Measurements from ENCODE around the gene VWA3B.

VWA3B gene

DNA sequence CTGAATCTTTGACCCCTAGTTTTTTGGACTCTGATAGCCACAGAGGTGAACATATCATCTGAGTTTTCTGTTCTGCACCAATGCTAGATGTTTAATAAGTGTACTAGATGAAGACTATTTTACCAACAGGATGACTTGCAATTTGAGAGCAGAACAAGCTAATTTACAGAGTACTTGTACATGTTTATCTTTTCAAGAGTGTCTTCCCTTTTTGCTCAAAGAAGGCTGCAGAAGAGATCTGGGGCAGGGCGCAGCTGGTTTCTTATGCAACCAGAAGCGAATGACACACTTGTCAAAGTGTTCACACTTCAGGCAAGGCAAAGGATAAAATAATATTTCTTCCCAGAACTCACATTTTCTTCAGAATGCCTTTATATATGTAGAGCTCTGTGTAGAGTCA lies 86.0 kb downstream of the VWA3B start:
- no peak for DNase-seq (ENCODE audit: low read depth)

DNA sequence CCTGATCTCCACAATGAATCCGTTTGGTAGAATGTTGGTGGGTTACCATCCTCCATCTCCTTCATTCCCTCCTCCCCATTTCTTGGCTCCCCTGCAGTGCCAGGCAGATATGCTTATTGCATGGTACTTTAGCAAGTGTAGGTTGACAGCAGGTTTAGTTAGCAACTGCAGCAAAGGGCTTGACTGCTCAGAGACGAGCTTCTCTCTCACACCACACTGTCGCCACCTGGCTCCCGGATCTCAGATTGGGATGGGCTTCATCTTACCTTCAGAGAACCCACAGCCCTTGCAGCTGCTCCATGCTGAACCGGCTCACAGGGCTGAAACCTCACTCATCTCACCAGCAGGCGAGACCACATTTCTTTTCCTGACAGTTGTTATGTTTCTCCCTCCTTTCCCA lies 88.8 kb downstream of the VWA3B start:
- DNase-seq (ENCODE audit: low read depth), result no peak

DNA sequence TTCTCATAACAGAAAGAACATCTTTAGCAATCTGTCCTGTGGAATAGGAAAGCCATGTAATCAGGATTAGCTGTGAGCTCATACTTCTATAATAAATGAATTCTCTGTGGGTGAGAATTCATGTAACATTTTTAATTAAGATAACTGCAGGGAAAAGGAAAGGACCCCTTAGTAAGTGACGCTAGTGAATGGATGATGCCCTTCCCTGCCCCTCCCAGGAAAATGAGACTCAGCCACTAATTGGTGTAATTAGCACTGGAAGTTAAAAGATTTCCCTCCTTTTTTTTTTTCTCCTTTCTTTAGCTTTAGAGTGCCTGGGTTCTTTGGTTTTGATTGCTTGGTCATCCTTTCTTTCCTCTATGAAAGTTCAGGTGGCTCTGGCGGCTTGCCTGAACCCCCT lies 90.3 kb downstream of the VWA3B start:
- DNase-seq (ENCODE audit: low read depth), result no peak

DNA sequence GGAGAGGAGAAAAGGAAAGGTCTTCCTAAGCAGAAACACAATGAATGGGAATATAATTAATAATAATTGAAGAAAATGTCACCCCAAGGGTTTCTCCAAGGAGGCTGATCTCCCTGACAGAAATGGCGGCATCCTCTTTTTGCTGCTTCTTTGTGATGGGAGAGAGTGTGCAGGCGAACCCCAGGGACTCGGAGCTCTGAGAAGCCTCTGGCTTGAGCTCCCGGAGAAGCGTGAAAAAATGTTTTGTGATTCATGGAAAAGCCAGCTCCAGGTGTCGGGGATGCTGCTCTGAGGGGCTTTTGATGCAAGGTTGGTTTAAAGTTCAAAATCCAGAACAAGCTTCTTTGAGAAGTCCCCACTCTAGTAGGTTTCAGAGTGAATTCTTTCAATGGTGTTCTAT lies 91.0 kb downstream of the VWA3B start:
- no peak for DNase-seq (ENCODE audit: low read depth)

DNA sequence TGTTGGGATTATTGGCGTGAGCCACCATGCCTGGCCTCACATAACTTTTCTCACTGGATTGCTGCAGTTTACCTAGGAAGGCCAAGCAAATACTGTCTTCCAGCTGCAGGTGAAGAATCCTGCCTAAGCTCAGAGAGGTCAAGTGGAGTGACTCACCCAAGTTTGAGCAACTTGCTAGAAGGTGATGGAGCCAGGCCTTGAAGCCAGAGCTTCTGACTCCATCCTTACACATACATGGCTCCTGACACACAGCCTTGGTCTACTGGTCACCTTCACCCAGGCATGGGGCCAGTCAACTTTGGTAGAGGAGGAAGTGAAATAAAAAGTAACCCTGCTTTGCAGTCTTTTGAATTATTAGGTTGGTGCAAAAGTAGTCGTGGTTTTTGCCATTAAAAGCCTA lies 93.5 kb downstream of the VWA3B start:
- no peak for DNase-seq (ENCODE audit: low read depth)

DNA sequence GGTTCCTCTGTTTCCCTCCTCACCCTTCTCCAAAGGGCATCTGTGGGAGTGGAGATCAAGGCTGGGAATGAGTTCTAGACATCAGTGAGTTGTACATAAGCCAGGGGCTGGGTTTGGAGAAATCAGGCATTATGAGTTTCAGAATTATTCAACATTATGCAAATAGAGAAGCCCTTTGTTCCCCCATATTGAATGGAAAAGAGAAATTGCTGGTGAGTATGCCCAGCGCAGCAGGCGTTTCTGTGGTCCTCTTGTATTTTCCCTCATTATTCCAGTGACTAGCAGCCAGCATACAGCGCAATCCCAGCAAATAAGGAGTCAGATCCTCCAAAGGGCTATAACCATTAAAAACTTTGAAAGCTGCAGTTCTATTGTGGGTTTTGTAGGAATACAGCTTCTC lies 94.4 kb downstream of the VWA3B start:
- DNase-seq (ENCODE audit: low read depth), result no peak

DNA sequence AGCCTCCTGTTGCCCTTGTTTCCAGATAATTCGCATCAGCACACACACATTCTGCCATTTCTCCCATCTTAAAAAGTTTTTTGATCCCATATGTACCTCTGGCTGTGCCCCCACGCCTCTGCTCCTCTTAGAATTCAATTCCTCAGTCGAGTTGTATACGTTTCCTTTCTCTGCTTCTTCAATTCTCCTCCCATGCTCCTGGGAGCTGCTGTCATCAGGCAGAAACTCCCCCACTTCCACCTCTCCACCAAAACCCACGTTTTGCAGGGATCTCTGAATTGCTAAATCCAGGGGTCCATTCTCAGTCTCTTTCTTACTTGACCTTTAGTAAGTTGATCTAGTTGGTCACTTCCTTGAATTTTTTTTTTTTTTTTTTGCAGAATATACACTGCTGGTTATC lies 98.8 kb downstream of the VWA3B start:
- DNase-seq (ENCODE audit: low read depth), result no peak

DNA sequence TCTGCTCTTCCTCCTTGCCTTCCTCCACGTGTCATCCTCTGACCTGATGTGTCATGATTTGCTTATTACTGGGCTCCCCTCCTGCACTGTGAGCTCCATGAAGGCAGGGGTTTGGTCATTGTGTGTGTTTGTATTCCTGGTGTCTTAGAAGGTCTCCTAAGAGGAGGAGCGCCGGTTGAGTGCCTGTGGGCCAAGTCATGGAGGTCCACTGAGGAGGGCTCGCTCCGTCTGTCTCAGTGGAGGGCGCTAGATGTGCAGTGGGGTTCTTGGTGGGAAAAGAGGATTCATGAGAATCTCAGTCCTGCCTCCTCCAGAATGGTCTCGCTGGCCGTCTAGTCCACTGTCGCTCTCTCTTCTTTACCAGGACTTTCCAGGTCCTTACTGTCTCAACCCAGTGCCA lies 100.2 kb downstream of the VWA3B start:
- DNase-seq (ENCODE audit: low read depth), result no peak

DNA sequence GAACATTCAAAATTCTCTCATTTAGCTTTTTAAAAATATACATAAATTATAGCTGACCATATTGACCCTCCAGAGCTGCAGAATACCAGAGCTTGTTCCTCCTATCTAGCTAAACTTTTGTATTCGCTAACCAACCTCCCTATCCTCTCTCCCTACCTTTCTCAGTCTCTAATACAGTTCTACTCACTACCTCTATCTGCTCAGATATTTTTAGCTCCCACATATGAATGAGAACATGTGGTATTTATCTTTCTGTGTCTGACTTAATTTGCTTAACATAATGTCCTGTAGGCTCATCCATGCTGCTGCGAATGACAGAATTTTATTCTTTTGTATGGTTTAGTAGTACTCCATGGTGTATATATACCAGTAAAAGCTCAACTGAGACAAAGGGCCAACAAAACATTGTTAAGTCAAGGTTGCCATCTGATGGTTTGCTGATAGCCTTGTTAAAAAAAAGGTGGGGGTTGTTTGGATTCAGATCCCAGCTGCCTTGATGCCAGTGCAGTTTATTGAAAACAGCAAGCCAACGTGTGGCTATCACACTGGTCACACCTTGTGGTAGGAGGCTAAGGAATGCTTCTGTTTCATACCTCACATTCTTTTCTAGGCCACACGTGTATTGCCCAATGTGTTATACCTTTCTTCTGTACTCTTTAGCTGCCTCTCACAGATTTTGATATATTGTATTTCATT lies 101.5 kb downstream of the VWA3B start:
- no peak for DNase-seq (ENCODE audit: low read depth)

DNA sequence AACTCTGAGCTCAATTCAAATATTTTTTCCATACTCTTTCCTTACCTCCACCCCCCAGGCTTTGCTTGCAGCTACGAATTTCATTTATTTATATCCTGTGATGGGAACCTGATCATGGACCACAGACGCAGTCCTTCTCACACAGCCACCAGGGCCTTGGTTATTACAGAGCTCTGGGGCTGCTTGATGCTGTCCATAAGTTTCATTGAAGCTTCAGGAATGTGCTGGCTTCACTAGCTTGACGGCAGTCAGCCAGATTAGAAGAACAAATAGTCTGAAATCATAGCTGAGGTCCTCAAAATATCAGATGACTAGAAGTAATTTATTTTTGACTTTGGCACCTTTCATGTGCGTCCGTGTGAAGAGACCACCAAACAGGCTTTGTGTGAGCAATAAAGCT lies 104.9 kb downstream of the VWA3B start:
- DNase-seq (ENCODE audit: low read depth), result no peak

DNA sequence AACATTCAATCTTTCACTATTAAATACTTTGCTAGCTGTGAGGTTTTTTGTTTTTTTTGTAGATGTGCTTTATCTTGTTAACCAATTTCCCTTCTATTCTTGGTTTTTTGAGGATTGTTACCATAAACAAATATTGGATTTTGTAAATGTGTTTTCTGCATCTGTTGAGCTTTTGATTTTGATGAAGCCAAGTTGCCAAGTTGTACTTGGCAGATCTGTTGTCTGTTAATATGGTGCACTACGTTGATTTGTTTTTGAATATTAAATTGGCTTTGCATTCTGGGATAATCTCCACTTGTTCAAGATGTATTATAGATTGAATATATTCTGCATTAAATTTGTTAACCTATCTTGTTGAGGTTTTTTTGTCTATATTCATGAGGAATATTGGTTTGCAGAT lies 114.6 kb downstream of the VWA3B start:
- DNase-seq (ENCODE audit: low read depth), result no peak

DNA sequence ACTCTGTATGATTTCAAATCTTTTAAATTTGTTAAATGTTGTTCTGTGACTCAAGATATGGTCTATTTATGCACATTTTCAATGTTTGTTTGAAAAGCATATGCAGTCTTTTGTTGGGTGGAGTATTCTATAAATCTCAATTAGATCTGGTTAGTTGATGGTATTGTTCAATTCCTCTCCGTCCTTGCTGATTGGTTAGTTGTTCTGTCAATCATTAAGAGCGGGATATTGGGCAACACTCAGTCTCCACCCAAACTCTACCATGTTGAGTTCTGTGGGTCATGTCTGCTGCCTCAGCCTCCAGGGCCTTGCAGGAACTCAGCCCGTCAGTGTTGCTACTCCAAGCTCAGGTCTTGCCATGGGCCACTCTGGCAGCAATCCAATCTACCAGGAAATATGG lies 118.9 kb downstream of the VWA3B start:
- no peak for DNase-seq (ENCODE audit: low read depth)

DNA sequence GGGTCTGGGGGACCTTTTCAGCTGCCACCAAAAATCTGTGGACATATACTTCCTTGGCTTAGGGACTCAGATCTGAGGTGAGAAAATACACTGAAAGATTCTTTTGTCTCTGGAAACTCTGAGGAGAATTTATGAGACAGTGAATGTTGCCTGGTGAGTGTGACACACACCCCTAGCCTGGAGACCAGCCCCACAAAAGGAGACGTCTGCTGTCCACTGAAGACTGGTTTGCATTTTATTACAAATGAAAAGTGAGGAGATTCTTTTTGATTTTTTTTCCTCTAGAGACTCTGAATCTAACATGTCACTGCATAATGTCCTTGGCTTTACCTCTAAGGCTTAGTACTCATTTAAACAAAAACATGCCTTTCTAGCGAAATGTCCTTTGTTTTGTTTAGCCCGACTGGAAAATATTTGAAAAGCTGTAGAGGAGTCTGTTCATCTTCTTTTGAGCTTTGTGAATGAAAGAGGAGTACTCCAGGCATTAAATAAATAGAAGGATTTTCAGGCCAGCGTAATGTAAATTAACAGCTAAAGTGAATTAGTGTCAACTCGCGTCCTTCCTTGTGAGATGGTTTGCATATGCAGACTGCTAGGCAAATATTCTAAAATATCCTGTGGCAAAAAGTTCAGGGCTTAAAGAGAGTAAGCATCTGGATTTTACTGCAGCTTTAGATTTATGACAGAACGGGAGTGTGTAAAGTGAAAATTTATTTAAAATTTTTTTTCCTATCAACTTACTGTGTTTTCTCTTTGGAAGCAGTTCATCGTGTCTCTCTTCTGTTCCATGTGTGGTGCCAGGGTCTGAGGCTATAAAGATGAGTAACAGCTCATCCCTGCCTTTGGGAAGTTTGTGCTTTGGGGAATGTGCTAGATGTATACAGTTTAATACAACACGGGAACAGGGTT lies 125.4 kb downstream of the VWA3B start:
- no peak for DNase-seq (ENCODE audit: low read depth)

DNA sequence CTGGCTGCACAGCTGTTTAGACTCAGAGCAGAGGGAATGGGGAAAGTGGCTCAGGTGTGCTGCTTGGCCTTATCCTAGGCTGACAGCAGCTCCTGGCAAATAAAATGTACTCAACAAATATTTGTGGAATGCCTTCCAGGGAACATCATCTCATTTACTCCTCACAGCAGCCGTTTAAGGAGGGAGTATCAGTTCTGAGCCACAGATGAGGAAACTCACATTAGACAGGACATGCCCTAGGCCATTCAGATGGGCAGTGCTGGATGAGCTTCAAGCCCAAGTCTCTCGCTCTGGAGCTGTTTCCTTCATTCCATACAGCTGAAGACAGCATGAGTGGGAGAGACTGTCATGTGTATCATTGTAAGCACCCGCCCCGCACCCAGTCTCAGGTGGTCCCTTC lies 129.6 kb downstream of the VWA3B start:
- no peak for DNase-seq (ENCODE audit: low read depth)

DNA sequence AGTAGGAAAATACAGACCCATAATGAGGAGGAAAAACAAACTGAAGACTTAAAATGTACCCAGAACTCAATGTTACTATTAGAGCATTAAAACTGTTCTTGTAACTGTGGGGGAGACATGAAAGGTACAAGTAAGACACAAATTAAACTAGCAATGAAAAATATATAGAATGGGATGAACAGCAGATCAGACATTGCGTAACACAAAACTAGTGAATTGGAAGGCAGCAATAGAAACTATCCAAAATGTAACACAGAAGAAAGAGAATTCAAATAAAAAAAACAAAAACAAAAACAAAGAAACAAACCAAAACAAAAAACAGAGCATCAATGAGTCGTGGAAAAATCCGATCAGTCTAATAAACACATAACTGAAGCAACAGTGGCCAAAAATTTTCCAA lies 132.2 kb downstream of the VWA3B start:
- DNase-seq (ENCODE audit: low read depth), result no peak

DNA sequence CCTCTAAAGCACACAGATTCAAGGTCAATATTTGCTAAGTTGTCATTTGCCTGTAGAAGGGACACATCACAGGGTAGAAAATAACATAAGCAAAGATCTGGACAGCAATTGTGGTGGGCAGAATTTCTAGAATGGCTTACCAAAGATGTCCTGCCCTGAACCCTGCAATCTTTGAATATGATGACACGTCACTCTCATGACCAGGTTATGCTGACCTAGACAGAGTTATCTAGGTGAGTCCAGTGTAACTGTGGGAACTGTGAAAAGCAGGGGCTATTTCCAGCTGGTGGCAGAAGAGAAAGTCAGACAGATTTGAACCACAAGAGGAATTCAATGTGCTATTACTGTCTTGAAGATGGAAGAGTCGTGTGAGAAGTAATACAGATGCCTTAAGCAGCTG lies 147.0 kb downstream of the VWA3B start:
- no peak for DNase-seq (ENCODE audit: low read depth)

DNA sequence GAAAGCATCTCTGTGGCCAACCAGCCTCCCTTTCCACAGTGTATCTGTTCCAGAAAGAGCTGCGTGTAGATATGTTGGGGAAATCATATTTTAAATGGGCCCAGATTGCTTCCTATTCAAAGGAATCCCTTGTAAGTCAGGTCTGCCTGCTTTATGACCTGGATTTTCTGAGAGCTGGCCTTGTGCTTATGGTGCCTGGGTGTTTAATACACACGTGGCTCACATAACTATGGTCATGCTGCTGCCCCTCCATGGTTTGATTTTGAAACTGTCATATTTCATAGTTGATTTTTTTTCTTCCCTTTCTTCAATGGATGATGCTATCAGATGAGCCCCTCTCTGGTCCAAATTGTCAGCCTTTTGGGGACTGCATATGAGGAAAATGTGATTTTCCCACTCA lies 147.8 kb downstream of the VWA3B start:
- no peak for DNase-seq (ENCODE audit: low read depth)

DNA sequence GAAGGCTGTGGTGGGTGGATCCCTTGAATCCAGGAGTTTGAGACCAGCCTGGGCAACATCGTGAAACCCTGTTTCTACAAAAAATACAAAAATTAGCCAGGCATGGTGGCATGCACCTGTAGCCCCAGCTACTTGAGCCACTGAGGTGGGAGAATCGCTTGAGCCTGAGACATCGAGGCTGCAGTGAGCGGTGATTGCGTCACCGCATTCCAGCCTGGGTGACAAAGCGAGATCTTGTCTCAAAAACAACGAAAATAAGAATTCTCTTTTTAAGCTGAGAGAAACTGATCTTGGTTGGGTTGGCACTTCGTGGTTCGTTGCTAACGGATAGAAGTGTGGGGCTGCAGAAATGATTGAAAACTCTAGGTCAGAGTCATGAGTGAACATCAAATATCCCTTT lies 150.0 kb downstream of the VWA3B start:
- DNase-seq (ENCODE audit: low read depth), result no peak

DNA sequence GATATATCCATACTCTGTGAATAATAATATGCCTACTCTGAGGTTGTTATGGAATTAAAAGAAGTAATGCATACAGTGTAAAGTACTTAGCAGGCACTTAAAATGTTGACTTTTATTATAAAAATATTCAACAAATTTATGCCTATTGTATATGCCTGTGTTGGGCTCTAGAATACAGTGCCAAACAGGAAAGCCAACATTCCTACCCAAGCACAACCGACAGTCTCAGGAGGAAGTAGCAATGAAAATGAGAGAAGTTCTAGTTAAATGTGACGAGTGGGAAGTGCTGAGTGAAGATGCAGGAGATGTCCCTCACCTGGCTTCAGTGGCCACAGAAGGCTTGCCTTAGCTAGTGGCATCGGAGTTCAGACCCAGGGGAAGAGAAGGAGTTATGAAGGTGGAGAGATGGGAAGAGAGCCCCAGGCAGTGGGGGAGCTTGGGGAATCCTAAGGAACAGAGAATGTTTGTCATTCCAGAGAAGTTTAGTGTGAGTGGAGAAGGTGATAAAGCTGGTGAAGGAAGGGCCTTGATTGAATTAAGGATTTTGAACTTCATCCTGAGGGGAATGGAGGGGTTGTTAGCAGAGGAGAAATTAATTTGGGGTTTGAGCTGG lies 153.9 kb downstream of the VWA3B start:
- no peak for DNase-seq (ENCODE audit: low read depth)

DNA sequence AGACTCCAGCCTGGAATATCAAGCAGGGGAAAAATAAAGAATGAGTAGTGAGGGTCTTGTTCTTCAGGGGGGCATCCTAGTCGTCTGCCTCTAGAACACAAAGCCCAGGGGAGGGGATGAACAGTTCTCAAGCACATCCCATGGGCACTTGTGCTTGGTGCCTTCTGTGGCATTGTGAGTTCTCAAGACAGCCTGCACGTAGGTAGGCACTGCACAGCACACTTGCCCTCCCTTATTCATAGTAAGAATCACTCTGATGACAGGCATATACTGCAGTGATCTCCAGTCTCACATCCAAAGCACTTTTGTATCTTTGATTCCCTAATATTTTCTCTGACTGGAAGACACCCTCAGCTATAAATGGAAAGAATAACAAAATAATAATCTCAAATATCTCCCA lies 154.6 kb downstream of the VWA3B start:
- DNase-seq (ENCODE audit: low read depth), result no peak

DNA sequence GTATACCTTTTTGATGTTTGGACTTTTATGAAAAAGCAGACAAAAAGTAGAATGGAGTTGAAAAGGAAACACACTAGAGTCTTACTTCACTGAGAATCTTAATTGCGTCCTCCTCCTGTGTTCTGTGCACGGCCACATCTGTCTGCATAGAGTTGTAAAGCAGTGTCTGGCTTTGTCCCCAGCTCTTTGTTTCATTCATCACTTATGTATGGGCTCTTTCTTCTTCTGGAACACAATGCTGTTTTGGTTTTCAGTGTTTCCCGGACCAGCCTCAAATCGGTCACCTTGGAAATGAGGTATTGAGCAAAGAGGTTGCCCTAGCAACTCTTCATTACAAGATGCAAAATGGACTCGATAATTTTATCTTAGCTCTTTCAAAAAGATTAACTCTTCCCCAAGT lies 155.0 kb downstream of the VWA3B start:
- DNase-seq (ENCODE audit: low read depth), result no peak

DNA sequence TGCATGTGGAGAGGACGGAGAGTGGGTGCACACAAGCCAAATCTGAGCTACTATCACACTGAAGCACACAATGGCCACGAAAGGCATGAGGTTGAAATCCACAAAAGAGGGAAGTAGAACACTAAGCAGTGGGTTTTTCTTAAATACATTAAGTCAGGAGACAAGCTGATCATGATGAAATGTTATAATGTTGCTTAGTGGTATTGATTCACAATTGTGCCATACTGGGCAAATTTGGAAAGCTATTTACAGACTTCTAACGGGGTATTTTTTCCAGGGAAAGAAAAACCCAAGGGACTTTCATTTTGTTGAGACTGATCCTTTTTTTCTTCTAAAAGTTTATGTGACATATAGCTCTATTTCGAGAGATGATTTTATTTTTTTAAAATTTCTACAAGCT lies 158.5 kb downstream of the VWA3B start:
- DNase-seq (ENCODE audit: low read depth), result no peak

DNA sequence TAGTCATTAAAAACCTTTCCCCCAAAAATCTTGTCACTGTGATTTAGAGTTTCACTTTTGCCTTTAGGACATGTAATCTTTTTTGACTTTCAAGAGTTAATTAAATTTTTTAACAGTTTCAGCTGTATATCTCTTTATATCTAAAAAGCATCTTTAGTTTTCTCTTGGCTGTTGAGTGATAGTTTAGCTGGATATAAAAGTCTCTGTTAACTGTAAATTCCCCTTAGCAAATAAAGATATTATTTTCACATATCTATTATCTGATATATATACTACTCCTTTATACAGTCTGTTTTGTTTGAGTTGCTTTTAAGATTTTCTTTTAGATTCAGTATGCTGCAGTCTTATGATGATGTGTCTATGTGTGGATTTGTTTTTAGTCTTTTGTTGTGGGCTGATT lies 160.4 kb downstream of the VWA3B start:
- DNase-seq (ENCODE audit: low read depth), result no peak
